HFFc6 (cell line): ENCODE measurements around the gene DPP6. TPM values are rescaled to one million over a fixed set of nuclear protein-coding genes. Genes with fewer than 3 reads are reported as not detected.

Source experiments
- DNase-seq: peaks from one replicate; pipeline ENCODE4 v3.0.0-alpha.2; 2018
- H3K27ac Mint-ChIP-seq: 2 replicates; pipeline ENCODE4 v1.8.0; 2020; ENCODE audit warnings: mild to moderate bottlenecking, mixed read lengths
- H3K27me3 Mint-ChIP-seq: 2 replicates; pipeline ENCODE4 v1.8.0; 2021; ENCODE audit warnings: mild to moderate bottlenecking, moderate library complexity, mixed read lengths; ENCODE audit not compliant: insufficient read depth
- H3K36me3 Mint-ChIP-seq: 2 replicates; pipeline ENCODE4 v1.8.0; 2021; ENCODE audit warnings: low read depth, mixed read lengths
- H3K4me1 Mint-ChIP-seq: 2 replicates; pipeline ENCODE4 v1.8.0; 2020; ENCODE audit warnings: low read depth, mixed read lengths
- H3K4me3 Mint-ChIP-seq: 2 replicates; pipeline ENCODE4 v1.8.0; 2020; ENCODE audit warnings: mild to moderate bottlenecking, moderate library complexity, mixed read lengths
- H3K9me3 Mint-ChIP-seq: 2 replicates; pipeline ENCODE4 v1.8.0; 2020; ENCODE audit warnings: mild to moderate bottlenecking, mixed read lengths
- total RNA-seq, 6 experiments: library from RNA; stranded (reverse); fragmentation: NEBNext Ultra II Directional; extraction: Animal tissue kit (Norgen Biotek cat#: 25700); gene quantifications; 2 replicates in 1 of 6; 3 replicates in 5 of 6; pipeline ENCODE4 v1.2.3, GENCODE V29; 2021
- TF ChIP-seq, protein P1 (sequence below): fragments of 200-600 bp; sonication (generic); IDR thresholded peaks from 2 replicates; pipeline ENCODE4 v1.5.0; 2021; ENCODE audit warnings: antibody characterized with exemption, mild to moderate bottlenecking

The DPP6 gene
- total RNA-seq, 6 experiments from 2014 or later: not detected

DNA sequence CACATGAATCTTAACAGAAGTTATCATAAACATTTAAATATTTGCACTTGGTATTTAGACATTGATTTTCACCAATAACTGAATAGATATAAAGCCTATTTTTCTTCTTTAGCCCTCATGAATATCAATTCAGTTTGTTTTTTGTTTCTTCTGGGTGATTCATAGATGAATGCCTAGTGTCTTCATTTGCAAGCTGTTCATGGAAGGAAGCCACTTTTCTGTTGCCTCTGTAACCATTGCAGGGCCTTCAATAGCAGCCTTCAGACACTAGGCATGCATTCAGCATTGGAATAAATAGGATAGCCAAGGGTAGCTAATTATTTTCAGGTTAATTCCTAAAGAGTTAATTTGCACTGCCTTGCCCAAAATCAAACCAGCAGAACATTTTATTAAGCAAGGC is 375.3 kb downstream of the DPP6 start:
- Mint-ChIP-seq H3K36me3 (peaks cover 5% of the 10 kb centered on the region; the same call in 1 of the 2 replicates), H3K4me1 (no peaks in the 10 kb centered on the region), H3K27me3 (no peaks in the 10 kb centered on the region; the same call in 1 of the 2 replicates), H3K9me3 (peaks cover 41% of the 10 kb centered on the region), H3K4me3 (no peak overlapping the region), H3K27ac (no peak overlapping the region)
- no peak for DNase-seq
- TF ChIP-seq, protein P1, sequence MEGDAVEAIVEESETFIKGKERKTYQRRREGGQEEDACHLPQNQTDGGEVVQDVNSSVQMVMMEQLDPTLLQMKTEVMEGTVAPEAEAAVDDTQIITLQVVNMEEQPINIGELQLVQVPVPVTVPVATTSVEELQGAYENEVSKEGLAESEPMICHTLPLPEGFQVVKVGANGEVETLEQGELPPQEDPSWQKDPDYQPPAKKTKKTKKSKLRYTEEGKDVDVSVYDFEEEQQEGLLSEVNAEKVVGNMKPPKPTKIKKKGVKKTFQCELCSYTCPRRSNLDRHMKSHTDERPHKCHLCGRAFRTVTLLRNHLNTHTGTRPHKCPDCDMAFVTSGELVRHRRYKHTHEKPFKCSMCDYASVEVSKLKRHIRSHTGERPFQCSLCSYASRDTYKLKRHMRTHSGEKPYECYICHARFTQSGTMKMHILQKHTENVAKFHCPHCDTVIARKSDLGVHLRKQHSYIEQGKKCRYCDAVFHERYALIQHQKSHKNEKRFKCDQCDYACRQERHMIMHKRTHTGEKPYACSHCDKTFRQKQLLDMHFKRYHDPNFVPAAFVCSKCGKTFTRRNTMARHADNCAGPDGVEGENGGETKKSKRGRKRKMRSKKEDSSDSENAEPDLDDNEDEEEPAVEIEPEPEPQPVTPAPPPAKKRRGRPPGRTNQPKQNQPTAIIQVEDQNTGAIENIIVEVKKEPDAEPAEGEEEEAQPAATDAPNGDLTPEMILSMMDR: no peak

DNA sequence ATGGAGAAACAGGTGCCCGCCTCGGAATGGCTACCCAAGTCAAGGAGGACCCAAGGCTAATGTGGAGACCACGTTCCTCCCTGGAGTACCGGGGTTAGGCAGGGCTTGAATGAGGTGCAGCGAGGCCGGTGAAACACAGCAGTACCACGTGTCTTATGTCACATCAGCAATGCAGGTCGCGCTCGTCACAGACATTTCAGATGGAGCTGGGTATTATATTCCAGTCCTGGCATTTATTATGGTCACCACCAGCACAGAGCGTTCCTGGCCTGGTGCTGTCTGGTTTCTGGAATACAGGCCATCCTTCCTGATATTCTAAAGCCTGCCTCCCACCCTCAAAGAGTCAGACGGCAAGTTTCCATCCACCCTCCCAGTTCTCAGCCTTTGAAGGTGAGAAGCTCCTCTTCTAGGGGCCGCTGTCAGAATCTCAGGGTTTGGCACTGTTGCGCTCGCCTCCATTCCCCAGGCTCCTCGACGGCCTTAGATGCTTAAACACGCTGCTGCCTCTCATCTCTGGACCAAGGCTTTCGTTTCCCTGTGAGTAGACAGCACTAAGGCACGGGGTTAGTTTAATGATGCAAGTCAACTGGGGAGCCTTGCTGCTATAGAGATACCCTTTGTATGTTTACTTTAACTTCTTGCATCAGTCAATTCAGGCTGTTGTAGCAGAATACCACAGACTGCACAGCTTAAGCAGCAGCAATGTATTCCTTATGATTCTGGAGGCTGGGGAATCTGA is 377.6 kb downstream of the DPP6 start:
- TF ChIP-seq, protein P1: no peak
- peaks cover 47% of the 10 kb centered on the region for H3K9me3 Mint-ChIP-seq
- no peak for DNase-seq
- H3K4me3 Mint-ChIP-seq: no peak overlapping the region
- H3K27ac Mint-ChIP-seq: no peak overlapping the region
- peaks cover 5% of the 10 kb centered on the region; the same call in 1 of the 2 replicates for H3K36me3 Mint-ChIP-seq
- no peaks in the 10 kb centered on the region for H3K4me1 Mint-ChIP-seq
- H3K27me3 Mint-ChIP-seq: no peaks in the 10 kb centered on the region; the same call in 1 of the 2 replicates

DNA sequence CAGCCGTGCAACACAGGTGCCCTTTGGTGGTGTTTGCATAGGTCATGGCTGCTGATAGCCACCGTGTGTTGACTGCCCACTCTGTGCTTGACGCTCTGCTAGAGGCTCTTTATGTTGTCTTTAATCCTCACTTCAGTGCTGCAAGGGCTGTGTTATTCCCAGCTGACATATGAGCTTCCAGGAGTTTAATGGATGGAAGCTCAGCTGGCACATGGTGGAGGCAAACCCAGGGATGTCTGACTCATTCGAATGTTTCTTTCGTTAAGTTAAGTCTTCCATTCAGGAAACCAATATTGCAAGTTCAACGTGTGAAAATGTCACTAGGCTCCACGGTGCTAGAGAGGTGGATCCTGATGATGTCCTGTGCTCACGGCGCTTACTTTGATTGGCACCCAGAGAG is 378.4 kb downstream of the DPP6 start:
- no peaks in the 10 kb centered on the region for H3K27me3 Mint-ChIP-seq
- H3K9me3 Mint-ChIP-seq: peaks cover 53% of the 10 kb centered on the region
- H3K4me1 Mint-ChIP-seq: no peaks in the 10 kb centered on the region
- DNase-seq: no peak
- no peak overlapping the region for H3K27ac Mint-ChIP-seq
- TF ChIP-seq, protein P1: no peak
- peaks cover 5% of the 10 kb centered on the region; the same call in 1 of the 2 replicates for H3K36me3 Mint-ChIP-seq
- H3K4me3 Mint-ChIP-seq: no peak overlapping the region

DNA sequence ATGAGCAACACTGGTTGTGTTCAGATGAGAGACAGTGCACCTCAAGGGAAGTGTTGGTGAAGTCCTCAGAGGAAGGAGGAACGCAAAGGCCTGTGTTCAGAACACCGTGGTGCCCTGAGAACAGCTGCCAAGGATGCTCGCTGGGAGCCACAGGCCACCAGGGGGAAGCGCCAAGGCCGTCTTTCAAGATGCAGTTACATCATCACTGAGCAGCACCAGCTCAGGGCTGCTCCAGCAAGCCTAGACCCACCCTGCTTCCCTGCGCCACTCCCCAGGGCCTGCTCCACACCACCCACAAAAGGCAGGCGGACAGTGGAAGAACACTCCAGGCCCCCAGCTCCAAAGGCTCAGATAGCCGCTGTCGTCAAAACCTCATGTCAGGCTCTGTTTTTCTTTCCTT is 378.8 kb downstream of the DPP6 start:
- DNase-seq: no peak
- Mint-ChIP-seq H3K4me3 (no peak overlapping the region), H3K36me3 (peaks cover 5% of the 10 kb centered on the region; the same call in 1 of the 2 replicates), H3K27me3 (no peaks in the 10 kb centered on the region), H3K9me3 (peaks cover 55% of the 10 kb centered on the region), H3K27ac (no peak overlapping the region), H3K4me1 (no peaks in the 10 kb centered on the region)
- TF ChIP-seq, protein P1: no peak

DNA sequence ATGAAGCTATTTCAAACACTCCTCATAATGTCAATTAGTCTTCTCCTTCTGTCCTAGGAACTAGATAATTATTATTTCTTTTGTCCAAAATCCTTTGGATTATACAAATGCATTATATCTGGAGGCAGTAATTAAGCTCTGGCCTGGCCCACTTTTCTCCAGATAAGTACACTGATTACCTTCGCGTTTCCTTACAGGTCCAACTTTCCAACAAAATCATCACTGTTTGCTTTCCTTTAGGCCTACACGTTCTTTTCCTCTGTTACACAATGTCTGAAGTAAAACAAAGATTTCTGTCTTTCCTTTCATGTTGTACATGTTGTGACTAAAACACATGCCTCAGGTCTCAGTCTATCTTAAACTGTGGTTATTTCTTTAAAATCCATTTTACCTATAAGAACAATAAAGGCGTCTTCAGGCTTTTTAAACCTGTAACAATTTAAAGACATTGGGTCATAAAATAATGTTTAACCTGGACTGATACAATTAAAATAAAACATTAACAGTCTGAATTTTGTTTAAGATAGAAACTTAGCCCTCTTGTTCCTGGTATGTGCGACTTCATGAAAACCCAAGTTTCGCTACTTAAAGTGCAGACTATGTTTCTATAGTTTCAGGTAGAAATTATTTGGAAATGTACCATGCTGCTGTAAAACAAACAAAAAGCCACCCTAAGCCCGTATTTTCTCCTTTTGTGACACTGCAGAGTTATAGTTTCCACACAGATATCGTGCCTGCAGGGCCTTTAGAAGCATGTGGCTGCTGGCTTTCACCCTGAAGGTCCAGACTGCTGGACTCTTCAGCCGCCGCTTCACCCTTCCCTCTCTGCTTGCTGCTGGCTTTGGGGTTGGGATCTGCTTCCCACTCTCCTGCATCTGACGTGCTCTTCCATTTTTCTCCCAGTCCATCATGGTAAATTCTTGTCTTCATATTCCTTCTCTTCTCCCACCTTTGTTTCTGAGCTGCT is 381.7 kb downstream of the DPP6 start:
- H3K36me3 Mint-ChIP-seq: peaks cover 5% of the 10 kb centered on the region; the same call in 1 of the 2 replicates
- no peak overlapping the region for H3K27ac Mint-ChIP-seq
- no peaks in the 10 kb centered on the region for H3K4me1 Mint-ChIP-seq
- peaks cover 71% of the 10 kb centered on the region for H3K9me3 Mint-ChIP-seq
- H3K4me3 Mint-ChIP-seq: no peak overlapping the region
- TF ChIP-seq, protein P1: no peak
- H3K27me3 Mint-ChIP-seq: no peaks in the 10 kb centered on the region
- DNase-seq: no peak
